IPS-NIHi11 (cell line): ENCODE measurements around the gene PLXDC1.

Source experiments
- DNase-seq: peaks from one replicate; pipeline ENCODE4 v3.0.0; 2012; ENCODE audit warnings: mixed read lengths, low spot score

The PLXDC1 gene

DNA sequence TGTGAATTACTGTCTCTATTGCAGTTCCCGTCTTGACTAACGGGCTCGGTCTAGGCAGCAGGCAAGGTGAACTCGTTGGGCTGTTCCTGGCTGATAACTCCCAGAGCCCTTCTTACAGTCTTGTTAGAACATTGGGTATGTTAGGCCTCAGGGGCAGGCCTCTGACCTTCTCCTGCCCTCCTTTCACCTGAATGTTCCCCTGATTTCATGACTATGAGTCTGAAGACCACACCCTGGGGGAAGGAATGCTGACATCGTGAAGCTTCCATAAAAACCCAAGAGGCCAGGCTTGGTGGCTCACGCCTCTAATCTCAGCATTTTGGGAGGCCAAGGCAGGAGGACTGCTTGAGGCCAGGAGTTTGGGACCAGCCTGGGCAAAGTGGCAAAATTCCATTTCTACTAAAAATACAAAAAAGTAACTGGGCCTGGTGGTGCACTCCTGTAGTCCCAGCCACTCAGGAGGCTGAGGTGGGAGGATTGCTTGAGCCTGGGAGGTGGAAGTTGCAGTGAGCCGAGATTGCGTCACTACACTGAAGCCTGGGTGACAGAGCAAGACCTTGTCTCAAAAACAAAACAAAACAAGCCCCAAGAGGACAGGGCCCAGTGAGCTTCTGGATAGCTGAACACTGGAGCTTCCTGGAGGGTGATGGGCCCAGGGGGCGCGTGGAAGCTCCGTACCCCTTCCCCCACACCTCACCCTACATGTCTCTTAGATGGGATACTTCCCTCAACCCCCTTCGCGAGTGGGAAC, 136.5 kb downstream of the PLXDC1 start:
- no peak for DNase-seq

DNA sequence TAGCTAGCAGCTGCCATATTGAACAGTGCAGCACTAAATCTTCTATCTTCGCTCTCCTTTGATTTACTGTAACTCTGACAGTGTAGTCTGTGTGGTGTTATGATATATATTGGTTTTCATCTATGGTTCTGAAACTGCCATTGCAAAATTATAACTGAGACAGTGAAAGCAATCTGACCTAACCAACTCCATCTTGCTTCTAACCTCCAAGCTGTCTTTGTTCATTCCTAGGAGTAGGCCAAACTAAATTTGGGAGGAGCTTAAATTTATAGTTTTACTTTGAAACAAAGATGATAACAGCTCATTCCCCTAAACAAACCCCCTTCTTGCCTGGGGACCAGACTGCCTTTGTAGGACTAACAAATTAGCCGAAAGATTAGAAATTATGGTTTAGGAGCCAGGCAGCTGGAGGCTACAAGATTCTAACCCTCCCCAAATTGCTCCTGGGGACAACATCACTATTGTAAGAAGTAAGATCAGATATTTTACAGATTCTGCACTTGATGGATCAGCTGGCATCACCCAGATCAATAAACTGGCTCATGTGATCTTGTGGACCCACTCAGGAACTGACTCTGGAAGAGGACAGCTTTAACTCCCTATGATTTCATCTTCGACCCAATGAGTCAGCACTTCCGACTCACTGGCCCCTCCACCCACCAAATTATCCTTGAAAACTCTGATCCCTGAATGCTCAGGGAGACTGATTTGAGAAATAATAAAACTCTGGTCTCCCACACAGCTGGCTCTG, 137.2 kb downstream of the PLXDC1 start:
- no peak for DNase-seq
